Natural killer cell (primary cell): ENCODE results near the gene TBCEL. TPM values are rescaled to one million over a fixed set of nuclear protein-coding genes. Genes with fewer than 3 reads are reported as not detected.
"Not testable (repeated sequence)": the region's sequence is repeated elsewhere in the genome, so short reads cannot be mapped to it uniquely, and the experiment has no call there.

Experiments used
- ATAC-seq, 3 donors: fragments of 150-1000 bp in 2 of 3; fragments of 200-7000 bp in 1 of 3; cut with Tn5 transposase; 1 replicate in 1 of 3; 2 replicates in 2 of 3; pipeline ENCODE4 v1.10.0; 2021; ENCODE audit warnings: mild to moderate bottlenecking in 2 of 3, moderate library complexity in 2 of 3
- DNase-seq, 2 donors: peaks; one replicate each; pipeline versions ENCODE4 v3.0.0 to v3.0.0-alpha.2; 2013 to 2021; ENCODE audit warnings: mixed read lengths in 1 of 2
- H3K27ac ChIP-seq: one replicate; pipeline ENCODE4 v1.5.1; 2013; ENCODE audit warnings: mild to moderate bottlenecking, low read length
- H3K27me3 ChIP-seq: one replicate; pipeline ENCODE4 v1.6.1; 2013; ENCODE audit warnings: low read length; ENCODE audit not compliant: control insufficient read depth, insufficient read depth
- H3K36me3 ChIP-seq: one replicate; pipeline ENCODE4 v1.6.1; 2013; ENCODE audit warnings: low read length; ENCODE audit not compliant: control insufficient read depth, insufficient read depth
- H3K4me1 ChIP-seq: one replicate; pipeline ENCODE4 v1.6.1; 2013; ENCODE audit warnings: low read length; ENCODE audit not compliant: control insufficient read depth, insufficient read depth
- H3K4me3 ChIP-seq: one replicate; pipeline ENCODE4 v1.5.1; 2013; ENCODE audit warnings: low read length
- H3K9me3 ChIP-seq: one replicate; pipeline ENCODE4 v1.6.1; 2013; ENCODE audit warnings: low read length; ENCODE audit not compliant: control insufficient read depth, insufficient read depth
- H3K27ac Mint-ChIP-seq, 2 donors: one replicate each; pipeline ENCODE4 v1.8.0; 2022; ENCODE audit warnings: mild to moderate bottlenecking in 2 of 2, mixed read lengths in 2 of 2, moderate library complexity in 1 of 2
- H3K27me3 Mint-ChIP-seq, 2 donors: one replicate each; pipeline ENCODE4 v1.8.0; 2022; ENCODE audit warnings: low read depth in 2 of 2, mixed read lengths in 2 of 2
- H3K36me3 Mint-ChIP-seq: one replicate; pipeline ENCODE4 v1.8.0; 2022; ENCODE audit warnings: mixed read lengths
- H3K4me1 Mint-ChIP-seq, 2 donors: one replicate each; pipeline ENCODE4 v1.8.0; 2022; ENCODE audit warnings: mixed read lengths in 2 of 2
- H3K4me3 Mint-ChIP-seq: one replicate; pipeline ENCODE4 v1.8.0; 2022; ENCODE audit warnings: mild to moderate bottlenecking, moderate library complexity, mixed read lengths
- H3K9me3 Mint-ChIP-seq, 2 donors: one replicate each; pipeline ENCODE4 v1.8.0; 2022; ENCODE audit warnings: mixed read lengths in 2 of 2
- CTCF ChIP-seq: fragments of 200-600 bp; IDR thresholded peaks from one replicate; pipeline ENCODE4 v1.8.0; 2022; ENCODE audit warnings: antibody characterized with exemption
- WGBS: methylation state at CpG from one replicate; pipeline ENCODE4 v1.1.7; 2013; ENCODE audit warnings: missing lambda C conversion rate; ENCODE audit not compliant: insufficient coverage; 5-methylcytosine and 5-hydroxymethylcytosine counted together
- intact Hi-C: fragments of 100-400 bp; cut with micrococcal nuclease; formaldehyde crosslinking; loops from one replicate; pipeline ENCODE4 v1.14.2; 2022
- total RNA-seq, 4 donors: library from RNA; stranded (reverse); fragments of 120-200 nt in 1 of 4; gene quantifications; one replicate each; pipeline versions ENCODE4 v1.2.3 to v1.2.4, GENCODE V29; 2013 to 2022

The TBCEL gene
- total RNA-seq, 3 donors from 2014 or later (not counting 1 experiment from before 2014, with no cell fraction given), result 34.0 to 40.2 (median 37.9) TPM

- Histone ChIP-seq H3K27ac (no peak overlapping the region), H3K4me1 (no peaks in the 10 kb centered on the region), H3K36me3 (no peaks in the 10 kb centered on the region), H3K27me3 (no peaks in the 10 kb centered on the region), H3K4me3 (no peak overlapping the region), H3K9me3 (no peaks in the 10 kb centered on the region)
- Mint-ChIP-seq H3K9me3 (no peaks in the 10 kb centered on the region), H3K4me1 (peaks cover 0 to 14% of the 10 kb centered on the region in 2 donors), H3K27me3 (peaks cover 16 to 36% of the 10 kb centered on the region in 2 donors), H3K4me3 (no peak overlapping the region), H3K27ac (no peak overlapping the region), H3K36me3 (no peaks in the 10 kb centered on the region)
- ATAC-seq, result no peak
- 89% methylated on average over 10 of the region's 10 CpGs for WGBS
- TF ChIP-seq CTCF, result no peak
- intact Hi-C loops, result loop anchor here (5.0 kb wide), 1 partner anchor 774 kb away; the partner anchor contains the start of gene ARHGEF12
- DNase-seq, result no peak
Measured at GRCh38 chr11:121110871-121111724, 87.2 kb downstream of the TBCEL start.

GRCh38 chr11:121112498-121113455 lies 88.9 kb downstream of the TBCEL start:
- Histone ChIP-seq H3K27me3 (no peaks in the 10 kb centered on the region), H3K27ac (no peak overlapping the region), H3K4me3 (no peak overlapping the region), H3K4me1 (no peaks in the 10 kb centered on the region), H3K36me3 (no peaks in the 10 kb centered on the region), H3K9me3 (no peaks in the 10 kb centered on the region)
- no peak overlapping the region for H3K4me3 Mint-ChIP-seq
- H3K27ac Mint-ChIP-seq, result no peak overlapping the region
- 49% methylated on average over 31 of the region's 32 CpGs for WGBS
- TF ChIP-seq CTCF, result peak; percentile 59
- peak; percentile 60 to 75 (median 73) for ATAC-seq
- DNase-seq, result peak; percentile 21 to 48
- H3K9me3 Mint-ChIP-seq, result no peaks in the 10 kb centered on the region
- peaks cover 16 to 36% of the 10 kb centered on the region in 2 donors for H3K27me3 Mint-ChIP-seq
- intact Hi-C loops, result loop anchor here (1.0 to 5.0 kb wide), 2 partner anchors 601 to 775 kb away; partner anchors contain the start of genes ARHGEF12 and GRIK4
- no peaks in the 10 kb centered on the region for H3K36me3 Mint-ChIP-seq
- H3K4me1 Mint-ChIP-seq, result peaks cover 0 to 14% of the 10 kb centered on the region in 2 donors

GRCh38 chr11:121113611-121114010 lies 89.7 kb downstream of the TBCEL start:
- Mint-ChIP-seq H3K27ac (no peak overlapping the region), H3K9me3 (no peaks in the 10 kb centered on the region), H3K36me3 (no peaks in the 10 kb centered on the region), H3K4me1 (peaks cover 0 to 14% of the 10 kb centered on the region in 2 donors), H3K27me3 (peaks cover 16 to 36% of the 10 kb centered on the region in 2 donors), H3K4me3 (no peak overlapping the region)
- Histone ChIP-seq H3K4me3 (no peak overlapping the region), H3K36me3 (no peaks in the 10 kb centered on the region), H3K9me3 (no peaks in the 10 kb centered on the region), H3K27ac (no peak overlapping the region), H3K27me3 (no peaks in the 10 kb centered on the region), H3K4me1 (no peaks in the 10 kb centered on the region)
- intact Hi-C loops, result loop anchor here (5.0 kb wide), 1 partner anchor 776 kb away; the partner anchor contains the start of gene ARHGEF12
- no peak for TF ChIP-seq CTCF
- ATAC-seq, result no peak
- no peak for DNase-seq
- WGBS, result 59% methylated on average over 9 of the region's 9 CpGs

GRCh38 chr11:121115024-121115423 lies 91.1 kb downstream of the TBCEL start:
- Mint-ChIP-seq H3K27me3 (peaks cover 16 to 34% of the 10 kb centered on the region in 2 donors), H3K4me1 (peaks cover 0 to 12% of the 10 kb centered on the region in 2 donors)
- H3K36me3 ChIP-seq, DNase-seq, H3K36me3 Mint-ChIP-seq, H3K27ac ChIP-seq, H3K4me3 ChIP-seq, H3K4me3 Mint-ChIP-seq, ATAC-seq, H3K9me3 ChIP-seq, intact Hi-C loops, H3K4me1 ChIP-seq, H3K27me3 ChIP-seq, H3K27ac Mint-ChIP-seq, H3K9me3 Mint-ChIP-seq: not testable (repeated sequence)
- 92% methylated on average over 1 of the region's 1 CpG for WGBS
